ENCODE measurements around the gene NTMT2.
"Not testable (repeated sequence)": the region's sequence is repeated elsewhere in the genome, so short reads cannot be mapped to it uniquely, and the experiment has no call there.

Gene NTMT2

GRCh38 chr1:170145770-170146676 lies at the start of gene NTMT2:
NTMT2 (plus strand) TSS chr1:170145959; CDS start chr1:170146108, 149 bp downstream.
- DNase-seq = no peak

- no peak for DNase-seq
Measured at GRCh38 chr1:170095976-170096748, 49.6 kb upstream of the NTMT2 start.

GRCh38 chr1:170096806-170097340 lies 48.9 kb upstream of the NTMT2 start:
- no peak for DNase-seq

- DNase-seq = no peak
Measured at GRCh38 chr1:170097449-170097948, 48.3 kb upstream of the NTMT2 start.

GRCh38 chr1:170113140-170113539 lies 32.6 kb upstream of the NTMT2 start:
- not testable (repeated sequence) for DNase-seq

GRCh38 chr1:170114906-170115305 lies 30.9 kb upstream of the NTMT2 start:
- DNase-seq = no peak

- DNase-seq = no peak
Measured at GRCh38 chr1:170122366-170122765, 23.4 kb upstream of the NTMT2 start.

GRCh38 chr1:170125269-170125668 lies 20.5 kb upstream of the NTMT2 start:
- no peak for DNase-seq

GRCh38 chr1:170126696-170127095 lies 19.1 kb upstream of the NTMT2 start:
- no peak for DNase-seq

GRCh38 chr1:170131450-170131849 lies 14.3 kb upstream of the NTMT2 start:
- DNase-seq = no peak

- DNase-seq = no peak
Measured at GRCh38 chr1:170131984-170132383, 13.8 kb upstream of the NTMT2 start.

GRCh38 chr1:170133766-170134495 lies 11.8 kb upstream of the NTMT2 start:
- no peak for DNase-seq

GRCh38 chr1:170134521-170134920 lies 11.2 kb upstream of the NTMT2 start:
- no peak for DNase-seq

GRCh38 chr1:170140371-170140770 lies 5.4 kb upstream of the NTMT2 start:
- no peak for DNase-seq

- DNase-seq = no peak
Measured at GRCh38 chr1:170145061-170145460, 698 bp upstream of the NTMT2 start.

- no peak for DNase-seq
Measured at GRCh38 chr1:170146720-170147263, 1.0 kb downstream of the NTMT2 start.

GRCh38 chr1:170149241-170149640 lies 3.5 kb downstream of the NTMT2 start:
- no peak for DNase-seq

- no peak for DNase-seq
Measured at GRCh38 chr1:170150016-170150415, 4.3 kb downstream of the NTMT2 start.

- DNase-seq = no peak
Measured at GRCh38 chr1:170150921-170151320, 5.2 kb downstream of the NTMT2 start.

GRCh38 chr1:170153417-170153816 lies 7.7 kb downstream of the NTMT2 start:
- no peak for DNase-seq

- DNase-seq = no peak
Measured at GRCh38 chr1:170155055-170155454, 9.3 kb downstream of the NTMT2 start.

GRCh38 chr1:170156594-170156993 lies 10.8 kb downstream of the NTMT2 start:
- DNase-seq = no peak

Data from hippocampal formation (tissue), 2 donors.